Heart right ventricle (tissue), 16 donors: ENCODE results near the gene ASGR2. TPM values are rescaled to one million over a fixed set of nuclear protein-coding genes. Genes with fewer than 3 reads are reported as not detected.
A peak's percentile ranks its signal among the peaks of the same experiment; 100 is the strongest.

Source experiments
- ATAC-seq, 8 donors: fragments of 200-7000 bp; cut with Tn5 transposase; one replicate each; pipeline ENCODE4 v1.9.1; 2020; ENCODE audit warnings: mild to moderate bottlenecking in 8 of 8, moderate library complexity in 8 of 8, moderate number of reproducible peaks in 1 of 8
- DNase-seq, 2 donors: peaks; one replicate each; pipeline ENCODE4 v3.0.0-alpha.2; 2020
- H3K27ac ChIP-seq, 10 donors: fragments of 200-600 bp; sonication (generic) in 2 of 10; one replicate each; pipeline versions ENCODE4 v1.5.0 to v1.8.0; 2020 to 2022; ENCODE audit warnings: mild to moderate bottlenecking in 3 of 10
- H3K27me3 ChIP-seq, 7 donors: fragments of 200-600 bp; one replicate each; pipeline ENCODE4 v1.8.0; 2021 to 2022; ENCODE audit warnings: mild to moderate bottlenecking in 2 of 7
- H3K36me3 ChIP-seq, 9 donors: fragments of 200-600 bp; sonication (generic) in 1 of 9; one replicate each; pipeline versions ENCODE4 v1.5.0 to v1.8.0; 2020 to 2022; ENCODE audit warnings: mild to moderate bottlenecking in 2 of 9
- H3K4me1 ChIP-seq, 9 donors: fragments of 200-600 bp; sonication (generic) in 1 of 9; one replicate each; pipeline versions ENCODE4 v1.5.0 to v1.8.0; 2020 to 2022; ENCODE audit warnings: mild to moderate bottlenecking in 4 of 9
- H3K4me3 ChIP-seq, 10 donors: fragments of 200-600 bp; sonication (generic) in 2 of 10; one replicate each; pipeline versions ENCODE4 v1.5.0 to v1.8.0; 2020 to 2022; ENCODE audit warnings: mild to moderate bottlenecking in 7 of 10, moderate library complexity in 2 of 10
- H3K9me3 ChIP-seq, 11 donors: fragments of 200-600 bp in 10 of 11; sonication (generic) in 2 of 11; one replicate each; pipeline versions ENCODE4 v1.5.0 to v1.8.0; 2013 to 2022; ENCODE audit warnings: mild to moderate bottlenecking in 2 of 11, control low read depth in 1 of 11, moderate library complexity in 1 of 11
- WGBS, 2 donors: extraction: QIAGEN DNeasy Blood & Tissue Kit; methylation state at CpG; one replicate each; pipeline ENCODE4 v1.1.7; 2013; ENCODE audit warnings: inconsistent platforms in 1 of 2; 5-methylcytosine and 5-hydroxymethylcytosine counted together
- intact Hi-C, 10 donors: fragments of 100-400 bp; cut with DNase I; formaldehyde crosslinking; loops; one replicate each; pipeline versions ENCODE4 v1.11.1 to v1.14.2; 2022
- polyA plus RNA-seq, 2 donors: library from polyadenylated mRNA; stranded (reverse); fragments of 200-250 nt; gene quantifications; one replicate each; pipeline ENCODE4 v1.2.3, GENCODE V29; 2013
- total RNA-seq, 10 donors: library from RNA; stranded (reverse); fragmentation: NEBNext Ultra II Directional in 3 of 10; extraction: Animal tissue kit (Norgen Biotek cat#: 25700) in 3 of 10; gene quantifications; one replicate each; pipeline versions ENCODE4 v1.2.1 to v1.2.4, GENCODE V29; 2021 to 2023
- TF ChIP-seq, protein P1 (sequence below), 9 donors: fragments of 200-600 bp; sonication (generic) in 2 of 9; IDR thresholded peaks; one replicate each; pipeline versions ENCODE4 v1.5.0 to v1.8.0; 2021 to 2022; ENCODE audit warnings: antibody characterized with exemption in 9 of 9, mild to moderate bottlenecking in 5 of 9, moderate library complexity in 1 of 9
- donor health status: Arrhythmogenic right ventricular cardiomyopathy.
- donor health status: ischemic (EF 13 %, LVEDD 7.1; RV severe dilation, severe dysfunction).
- donor health status: healthy with polysubstance abuse.
- donor health status: DM: no; HTN: yes; CAD: no.
- donor health status: DM: no; HTN: no; CAD: no.
- donor health status: ischemic (EF 25% LVEDD 6.9; RV normal size, moderate dysfunction).
- donor health status: ischemic (EF 25% LVEDD 5.7; RV mildly dilated, moderate dysfunction).
- donor health status: healthy.
- donor health status: DM: yes; HTN: yes; CAD: no.
- donor health status: Ischemic cardiomyopathy.
- donor health status: ischemic (EF 35%, LVEDD 5.7; RV mildly dilated, moderate dysfunction).
- donor health status: nonischemic (EF 11% LVEDD 7.7; RV severe dilation, severe dysfunction).
- donor health status: DM: yes; HTN: yes; CAD: no.
- donor health status: PGD.
- donor health status: ischemic (EF 29% LVEDD 5.4; RV normal size, mild dysfunction).
- donor health status: nonischemic (EF 23%, LVEDD 6.1; RV moderate dilation, normal function).

Gene ASGR2
- total and polyA plus RNA-seq, 12 donors, result 0.16 to 0.54 (median 0.33) TPM; not detected in 6

DNA sequence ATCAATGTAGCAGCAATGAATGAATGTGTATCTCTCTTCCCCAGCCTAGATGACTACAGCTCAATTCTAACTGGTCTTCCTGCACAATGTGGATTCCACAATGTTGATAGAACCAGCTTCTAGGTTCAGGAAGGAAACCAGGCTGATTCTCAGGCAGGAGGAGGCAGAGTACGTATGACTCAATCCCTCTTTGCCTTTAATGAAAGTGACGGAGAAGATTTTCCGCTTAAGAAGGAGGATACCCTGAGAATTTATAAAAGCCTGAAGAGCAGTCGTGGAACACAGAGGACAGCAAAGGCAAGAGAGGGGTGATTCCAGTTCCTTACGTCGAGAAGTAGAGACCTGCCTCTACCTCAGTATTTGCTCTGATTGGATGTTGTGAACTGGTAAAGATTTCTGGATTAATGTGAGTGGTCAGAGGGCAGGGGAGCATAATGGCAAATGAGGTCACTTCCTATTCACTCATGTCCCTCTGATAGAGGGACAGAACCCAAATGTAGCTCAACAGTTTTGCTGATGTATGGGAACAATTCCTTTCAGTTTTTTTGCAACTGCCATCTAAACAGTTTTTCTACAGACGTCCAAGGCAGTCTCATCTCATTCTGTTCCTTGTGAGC lies 55.7 kb downstream of the ASGR2 start:
- intact Hi-C loops, result loop anchor here in 3 of 10 donors (5.0 to 10.0 kb wide), 2 partner anchors 58 to 236 kb away; partner anchors contain the start of gene YBX2 (in 2 of the 3)
- DNase-seq (no peak), ATAC-seq (peak in 1 of 8 donors; percentile 33)
- no peak overlapping the region for H3K27ac ChIP-seq
- 53 to 54% methylated on average over 7 of the region's 7 CpGs for WGBS, 2 donors
- TF ChIP-seq, protein P1, sequence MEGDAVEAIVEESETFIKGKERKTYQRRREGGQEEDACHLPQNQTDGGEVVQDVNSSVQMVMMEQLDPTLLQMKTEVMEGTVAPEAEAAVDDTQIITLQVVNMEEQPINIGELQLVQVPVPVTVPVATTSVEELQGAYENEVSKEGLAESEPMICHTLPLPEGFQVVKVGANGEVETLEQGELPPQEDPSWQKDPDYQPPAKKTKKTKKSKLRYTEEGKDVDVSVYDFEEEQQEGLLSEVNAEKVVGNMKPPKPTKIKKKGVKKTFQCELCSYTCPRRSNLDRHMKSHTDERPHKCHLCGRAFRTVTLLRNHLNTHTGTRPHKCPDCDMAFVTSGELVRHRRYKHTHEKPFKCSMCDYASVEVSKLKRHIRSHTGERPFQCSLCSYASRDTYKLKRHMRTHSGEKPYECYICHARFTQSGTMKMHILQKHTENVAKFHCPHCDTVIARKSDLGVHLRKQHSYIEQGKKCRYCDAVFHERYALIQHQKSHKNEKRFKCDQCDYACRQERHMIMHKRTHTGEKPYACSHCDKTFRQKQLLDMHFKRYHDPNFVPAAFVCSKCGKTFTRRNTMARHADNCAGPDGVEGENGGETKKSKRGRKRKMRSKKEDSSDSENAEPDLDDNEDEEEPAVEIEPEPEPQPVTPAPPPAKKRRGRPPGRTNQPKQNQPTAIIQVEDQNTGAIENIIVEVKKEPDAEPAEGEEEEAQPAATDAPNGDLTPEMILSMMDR (IDR thresholded peaks at IDR 0.05), result no peak
- peaks cover 0 to 22% (median 11%) of the 10 kb centered on the region in 7 donors for H3K27me3 ChIP-seq
- no peak overlapping the region for H3K4me3 ChIP-seq
- peaks cover 0 to 4% (median 0%) of the 10 kb centered on the region in 9 donors for H3K4me1 ChIP-seq
- no peaks in the 10 kb centered on the region for H3K36me3 ChIP-seq
- no peaks in the 10 kb centered on the region for H3K9me3 ChIP-seq

GRCh38 chr17:7056386-7056785 lies 58.2 kb downstream of the ASGR2 start:
- Histone ChIP-seq H3K27me3 (peaks cover 0 to 13% (median 9%) of the 10 kb centered on the region in 7 donors), H3K4me3 (no peak overlapping the region), H3K4me1 (peaks cover 0 to 4% (median 0%) of the 10 kb centered on the region in 9 donors), H3K9me3 (no peaks in the 10 kb centered on the region), H3K27ac (no peak overlapping the region), H3K36me3 (no peaks in the 10 kb centered on the region)
- TF ChIP-seq, protein P1 (IDR thresholded peaks at IDR 0.05), result no peak
- DNase-seq, result no peak
- intact Hi-C loops, result loop anchor here in 3 of 10 donors (5.0 to 10.0 kb wide), 2 partner anchors 61 to 238 kb away; partner anchors contain the start of gene YBX2 (in 2 of the 3)
- no peak for ATAC-seq
- WGBS, 2 donors, result 91 to 93% methylated on average over 4 of the region's 4 CpGs

Other genes starting within 250 kb of the ASGR2 start
- gene ALOX12, start 118.8 kb downstream of the ASGR2 start, total RNA-seq, result under 1 TPM in 1 of 10 donors, not detected in 9; 0.11 TPM
- under 1 TPM in 1 of 2 donors, not detected in 1; 0.04 TPM for gene ALOX12, start 118.8 kb downstream of the ASGR2 start, polyA plus RNA-seq
- gene RNASEK, start 102.2 kb downstream of the ASGR2 start, total RNA-seq, result 100 to 1,000 TPM; 144 to 241 (median 160) TPM
- 100 to 1,000 TPM; 220 to 429 TPM for gene RNASEK, start 102.2 kb downstream of the ASGR2 start, polyA plus RNA-seq
- gene BCL6B, start 91.8 kb downstream of the ASGR2 start, total RNA-seq, result 10 to 100 TPM in 8 of 10 donors, 1 to 10 TPM in 2; 9.6 to 35.4 (median 18.3) TPM
- 1 to 10 TPM; 9.5 to 9.7 TPM for gene BCL6B, start 91.8 kb downstream of the ASGR2 start, polyA plus RNA-seq
- gene SLC16A13, start 78.8 kb downstream of the ASGR2 start, total RNA-seq, result 1 to 10 TPM in 9 of 10 donors, under 1 TPM in 1; 0.70 to 2.1 (median 1.5) TPM
- 1 to 10 TPM; 1.1 to 2.0 TPM for gene SLC16A13, start 78.8 kb downstream of the ASGR2 start, polyA plus RNA-seq
- gene SLC16A11, start 70.7 kb downstream of the ASGR2 start, total RNA-seq, result 1 to 10 TPM in 1 of 10 donors, under 1 TPM in 9; 0.19 to 1.1 (median 0.48) TPM
- gene SLC16A11, start 70.7 kb downstream of the ASGR2 start, polyA plus RNA-seq, result 1 to 10 TPM in 1 of 2 donors, under 1 TPM in 1; 0.78 to 2.1 TPM
- gene CLEC10A, start 34.6 kb downstream of the ASGR2 start, total RNA-seq, result 10 to 100 TPM in 1 of 10 donors, 1 to 10 TPM in 9; 1.4 to 26.3 (median 2.1) TPM
- 1 to 10 TPM; 2.5 to 3.4 TPM for gene CLEC10A, start 34.6 kb downstream of the ASGR2 start, polyA plus RNA-seq
- gene ASGR1, start 64.5 kb upstream of the ASGR2 start, total RNA-seq, result 1 to 10 TPM in 2 of 10 donors, under 1 TPM in 6, not detected in 2; 0.32 to 1.2 (median 0.55) TPM
- gene ASGR1, start 64.5 kb upstream of the ASGR2 start, polyA plus RNA-seq, result under 1 TPM; 0.59 TPM
- 10 to 100 TPM; 13.0 to 22.1 (median 16.7) TPM for gene DLG4, start 105.0 kb upstream of the ASGR2 start, total RNA-seq
- 10 to 100 TPM in 1 of 2 donors, 1 to 10 TPM in 1; 5.4 to 27.8 TPM for gene DLG4, start 105.0 kb upstream of the ASGR2 start, polyA plus RNA-seq
- 1,000 to 10,000 TPM in 7 of 10 donors, 100 to 1,000 TPM in 3; 951 to 2,054 (median 1,322) TPM for gene ACADVL, start 105.1 kb upstream of the ASGR2 start, total RNA-seq
- gene ACADVL, start 105.1 kb upstream of the ASGR2 start, polyA plus RNA-seq, result 1,000 to 10,000 TPM in 1 of 2 donors, 100 to 1,000 TPM in 1; 807 to 4,806 TPM
- 10 to 100 TPM; 14.1 to 25.6 (median 18.0) TPM for gene DVL2, start 119.7 kb upstream of the ASGR2 start, total RNA-seq
- gene DVL2, start 119.7 kb upstream of the ASGR2 start, polyA plus RNA-seq, result 10 to 100 TPM in 1 of 2 donors, 1 to 10 TPM in 1; 10.0 to 23.0 TPM
- 10 to 100 TPM; 17.7 to 24.5 (median 22.6) TPM for gene PHF23, start 124.6 kb upstream of the ASGR2 start, total RNA-seq
- gene PHF23, start 124.6 kb upstream of the ASGR2 start, polyA plus RNA-seq, result 10 to 100 TPM; 16.1 to 25.0 TPM
- 100 to 1,000 TPM; 440 to 567 (median 501) TPM for gene GABARAP, start 127.6 kb upstream of the ASGR2 start, total RNA-seq
- gene GABARAP, start 127.6 kb upstream of the ASGR2 start, polyA plus RNA-seq, result 100 to 1,000 TPM; 540 to 733 TPM
- 100 to 1,000 TPM in 8 of 10 donors, 10 to 100 TPM in 2; 94.6 to 135 (median 110) TPM for gene CTDNEP1, start 136.9 kb upstream of the ASGR2 start, total RNA-seq
- gene CTDNEP1, start 136.9 kb upstream of the ASGR2 start, polyA plus RNA-seq, result 100 to 1,000 TPM in 1 of 2 donors, 10 to 100 TPM in 1; 56.3 to 116 TPM
- gene ELP5, start 137.4 kb upstream of the ASGR2 start, total RNA-seq, result 100 to 1,000 TPM in 1 of 10 donors, 10 to 100 TPM in 9; 30.8 to 110 (median 54.8) TPM
- 10 to 100 TPM; 29.0 to 41.4 TPM for gene ELP5, start 137.4 kb upstream of the ASGR2 start, polyA plus RNA-seq
- gene CLDN7, start 147.7 kb upstream of the ASGR2 start, total RNA-seq, result 1 to 10 TPM in 3 of 10 donors, under 1 TPM in 7; 0.39 to 2.5 (median 0.80) TPM
- gene CLDN7, start 147.7 kb upstream of the ASGR2 start, polyA plus RNA-seq, result 1 to 10 TPM; 1.3 to 1.6 TPM
- 100 to 1,000 TPM in 9 of 10 donors, 10 to 100 TPM in 1; 98.1 to 186 (median 177) TPM for gene SLC2A4, start 166.9 kb upstream of the ASGR2 start, total RNA-seq
- gene SLC2A4, start 166.9 kb upstream of the ASGR2 start, polyA plus RNA-seq, result 100 to 1,000 TPM in 1 of 2 donors, 10 to 100 TPM in 1; 41.8 to 140 TPM
- gene YBX2, start 179.8 kb upstream of the ASGR2 start, total RNA-seq, result 1 to 10 TPM in 7 of 10 donors, under 1 TPM in 3; 0.42 to 1.9 (median 1.2) TPM
- gene YBX2, start 179.8 kb upstream of the ASGR2 start, polyA plus RNA-seq, result 1 to 10 TPM in 1 of 2 donors, under 1 TPM in 1; 0.49 to 2.6 TPM
- gene EIF5A, start 192.8 kb upstream of the ASGR2 start, total RNA-seq, result 100 to 1,000 TPM; 197 to 444 (median 248) TPM
- 100 to 1,000 TPM; 457 to 716 TPM for gene EIF5A, start 192.8 kb upstream of the ASGR2 start, polyA plus RNA-seq
- 10 to 100 TPM; 49.1 to 81.1 (median 57.4) TPM for gene GPS2, start 200.5 kb upstream of the ASGR2 start, total RNA-seq
- gene GPS2, start 200.5 kb upstream of the ASGR2 start, polyA plus RNA-seq, result 100 to 1,000 TPM; 103 to 105 TPM
- 10 to 100 TPM; 21.7 to 45.9 (median 28.7) TPM for gene NEURL4, start 214.5 kb upstream of the ASGR2 start, total RNA-seq
- gene NEURL4, start 214.5 kb upstream of the ASGR2 start, polyA plus RNA-seq, result 10 to 100 TPM; 22.4 to 55.5 TPM
- gene ACAP1, start 221.7 kb upstream of the ASGR2 start, total RNA-seq, result 10 to 100 TPM in 7 of 10 donors, 1 to 10 TPM in 3; 7.4 to 23.4 (median 16.7) TPM
- gene ACAP1, start 221.7 kb upstream of the ASGR2 start, polyA plus RNA-seq, result 1 to 10 TPM; 2.4 to 9.7 TPM
- gene KCTD11, start 237.3 kb upstream of the ASGR2 start, total RNA-seq, result 1 to 10 TPM; 4.3 to 8.5 (median 5.3) TPM
- 1 to 10 TPM; 4.5 to 6.6 TPM for gene KCTD11, start 237.3 kb upstream of the ASGR2 start, polyA plus RNA-seq
- gene TMEM95, start 240.3 kb upstream of the ASGR2 start, total RNA-seq, result under 1 TPM in 1 of 10 donors, not detected in 9; 0.39 TPM
- not detected for gene TMEM95, start 240.3 kb upstream of the ASGR2 start, polyA plus RNA-seq